ENCODE measurements around the gene XAGE2. TPM values are rescaled to one million over a fixed set of nuclear protein-coding genes. Genes with fewer than 3 reads are reported as not detected.

XAGE2 gene
- total and polyA plus RNA-seq, 9 of the 15 experiments (the other 6 are each of a cell fraction or from before 2014, with no cell fraction given), result 0.14 to 0.36 (median 0.21) TPM; not detected in 6

- Histone ChIP-seq H4K20me1 (replicated peaks; ENCODE audit: control insufficient read depth, insufficient read depth, low read length) (no peaks in the 10 kb centered on the region), H3K9me1 (ENCODE audit: control insufficient read depth, insufficient read depth, low read length) (no peaks in the 10 kb centered on the region), H3K27me3 (ENCODE audit: control insufficient read depth in 2 of 2, insufficient read depth in 2 of 2, low read length in 2 of 2) (no peaks in the 10 kb centered on the region; a peak in 3 of 5 replicates), H3K4me2 (ENCODE audit: insufficient read depth, low read length) (no peak overlapping the region), H3K9ac (ENCODE audit: insufficient read depth in 1 of 2, low read depth in 2 of 2, low read length in 2 of 2) (no peak overlapping the region), H3K4me3 (no peak overlapping the region), H3K36me3 (ENCODE audit: control insufficient read depth, insufficient read depth, low read length) (no peaks in the 10 kb centered on the region), H3K4me1 (replicated peaks in 1 of 2; ENCODE audit: control insufficient read depth in 2 of 2, insufficient read depth in 2 of 2, low read length in 2 of 2) (no peaks in the 10 kb centered on the region), H3K9me3 (replicated peaks; ENCODE audit: control insufficient read depth, insufficient read depth, low read depth, low read length) (no peaks in the 10 kb centered on the region), H3K27ac (ENCODE audit: extremely low read depth, low read depth, low read length) (no peak overlapping the region), H3K79me2 (ENCODE audit: control insufficient read depth, insufficient read depth, low read length) (no peaks in the 10 kb centered on the region), H2AFZ (ENCODE audit: low read depth, low read length) (no peak overlapping the region)
- BruUV-seq (replicated peaks), result no TSS peak
- TF ChIP-seq NFE2L1 (tag; IDR thresholded peaks at IDR 0.05; ENCODE audit: borderline replicate concordance, low read depth), result no peak
- no peak for TF ChIP-seq SAP30 (IDR thresholded peaks at IDR 0.05; ENCODE audit: borderline replicate concordance, insufficient read depth, low read depth, low read length, poor library complexity, severe bottlenecking)
- no peak for TF ChIP-seq ZNF212 (CRISPR knock-in tag; IDR thresholded peaks at IDR 0.05)
- no peak for TF ChIP-seq ELF2 (CRISPR knock-in tag; IDR thresholded peaks at IDR 0.05)
- TF ChIP-seq FOXK2 (conservative IDR thresholded peaks at IDR 0.05 in 1 of 2, IDR thresholded peaks at IDR 0.05 in 1 of 2; ENCODE audit: low read depth in 2 of 2), result no peak
- no peak for TF ChIP-seq NFXL1 (CRISPR knock-in tag; IDR thresholded peaks at IDR 0.05)
- TF ChIP-seq ETS1 (conservative IDR thresholded peaks at IDR 0.05; ENCODE audit: control insufficient read depth, low read depth, low read length), result no peak
- TF ChIP-seq DPF2 (IDR thresholded peaks at IDR 0.05), result no peak
- TF ChIP-seq ZNF324 (CRISPR knock-in tag; IDR thresholded peaks at IDR 0.05), result no peak
- TF ChIP-seq MLLT1 (IDR thresholded peaks at IDR 0.05), result no peak
- no peak for TF ChIP-seq ZNF395 (CRISPR knock-in tag; IDR thresholded peaks at IDR 0.05)
- no peak for TF ChIP-seq ELF4 (CRISPR knock-in tag; IDR thresholded peaks at IDR 0.05)
- TF ChIP-seq EWSR1 (IDR thresholded peaks at IDR 0.05; ENCODE audit: borderline replicate concordance, low read depth, partially characterized antibody), result no peak
- TF ChIP-seq NKRF (IDR thresholded peaks at IDR 0.05; ENCODE audit: borderline replicate concordance), result no peak
- intact Hi-C loops (cut with micrococcal nuclease) (no loop called here), in situ Hi-C loops (cut with MboI) (no loop called here)
- FAIRE-seq (no peak), ATAC-seq (no peak), DNase-seq (ENCODE audit: extremely low read depth in 1 of 4, low spot score in 3 of 4) (no peak)
- CTCF ChIA-PET (ENCODE audit: low intra/inter-chr PET ratio), result no interaction called here
- POLR2A ChIA-PET, result no interaction called here
- 0% methylated on average over 7 of the region's 8 CpGs for WGBS (ENCODE audit: insufficient coverage, low coverage, missing lambda C conversion rate)
These were observed 41.9 kb downstream of the XAGE2 start for GRCh38 chrX:52410439-52411394.
